H9 (cell line): Measurements from ENCODE around the gene NPIPA1. TPM values are rescaled to one million over a fixed set of nuclear protein-coding genes. Genes with fewer than 3 reads are reported as not detected.
"Not testable (repeated sequence)": the region's sequence is repeated elsewhere in the genome, so short reads cannot be mapped to it uniquely, and the experiment has no call there.

Experiments used
- DNase-seq: peaks from one replicate; pipeline ENCODE4 v3.0.0-alpha.2; 2017
- H2AFZ ChIP-seq: one replicate; pipeline ENCODE4 v1.6.1; 2013; ENCODE audit warnings: mild to moderate bottlenecking, low read length, control low read depth, moderate library complexity
- H2AK5ac ChIP-seq: 2 replicates; pipeline ENCODE4 v1.6.1; 2013; ENCODE audit warnings: low read length, control low read depth, mixed read lengths; ENCODE audit not compliant: insufficient read length
- H2BK120ac ChIP-seq: one replicate; pipeline ENCODE4 v1.6.1; 2013; ENCODE audit warnings: low read depth, mild to moderate bottlenecking, low read length, control low read depth, inconsistent platforms; ENCODE audit not compliant: poor library complexity, severe bottlenecking
- H2BK12ac ChIP-seq: 2 replicates; pipeline ENCODE4 v1.6.1; 2013; ENCODE audit warnings: low read length, control low read depth, mixed read lengths, low read depth; ENCODE audit not compliant: insufficient read length
- H2BK15ac ChIP-seq: 2 replicates; pipeline ENCODE4 v1.6.1; 2013; ENCODE audit warnings: low read depth, low read length, control low read depth
- H2BK20ac ChIP-seq: one replicate; pipeline ENCODE4 v1.6.1; 2013; ENCODE audit warnings: low read depth, mild to moderate bottlenecking, low read length, control low read depth, inconsistent platforms; ENCODE audit not compliant: poor library complexity, severe bottlenecking
- H2BK5ac ChIP-seq: 2 replicates; pipeline ENCODE4 v1.6.1; 2013; ENCODE audit warnings: low read length, control low read depth, mixed read lengths; ENCODE audit not compliant: insufficient read length
- H3K14ac ChIP-seq: 2 replicates; pipeline ENCODE4 v1.6.1; 2013; ENCODE audit warnings: low read length, control low read depth; ENCODE audit not compliant: insufficient read depth
- H3K18ac ChIP-seq: 2 replicates; pipeline ENCODE4 v1.6.1; 2013; ENCODE audit warnings: low read depth, mild to moderate bottlenecking, mixed read lengths, low read length, control low read depth; ENCODE audit not compliant: insufficient read length
- H3K23ac ChIP-seq: 2 replicates; pipeline ENCODE4 v1.6.1; 2013; ENCODE audit warnings: low read length, control low read depth, mixed read lengths, low read depth; ENCODE audit not compliant: insufficient read length
- H3K23me2 ChIP-seq: 2 replicates; pipeline ENCODE4 v1.6.1; 2013; ENCODE audit warnings: low read depth, mild to moderate bottlenecking, mixed read lengths, low read length, control low read depth; ENCODE audit not compliant: insufficient read length, poor library complexity, severe bottlenecking
- H3K27ac ChIP-seq: 2 replicates; pipeline ENCODE4 v1.5.1; 2013; ENCODE audit warnings: low read length, control low read depth, mixed read lengths, low read depth; ENCODE audit not compliant: insufficient read length
- H3K27me3 ChIP-seq: 2 replicates; pipeline ENCODE4 v1.6.1; 2013; ENCODE audit warnings: low read length, control low read depth, inconsistent platforms; ENCODE audit not compliant: insufficient read depth
- H3K4ac ChIP-seq: 2 replicates; pipeline ENCODE4 v1.6.1; 2013; ENCODE audit warnings: low read depth, mild to moderate bottlenecking, control low read depth, inconsistent platforms, low read length, moderate library complexity
- H3K4me1 ChIP-seq: 2 replicates; pipeline ENCODE4 v1.6.1; 2013; ENCODE audit warnings: low read length, control low read depth, inconsistent platforms; ENCODE audit not compliant: insufficient read depth
- H3K4me2 ChIP-seq: 2 replicates; pipeline ENCODE4 v1.6.1; 2013; ENCODE audit warnings: low read length, control low read depth, mixed read lengths; ENCODE audit not compliant: insufficient read length, insufficient read depth
- H3K56ac ChIP-seq: 2 replicates; pipeline ENCODE4 v1.6.1; 2013; ENCODE audit warnings: low read depth, mild to moderate bottlenecking, mixed read lengths, low read length, control low read depth; ENCODE audit not compliant: insufficient read length
- H3K79me1 ChIP-seq: 2 replicates; pipeline ENCODE4 v1.6.1; 2013; ENCODE audit warnings: low read depth, mild to moderate bottlenecking, moderate library complexity, low read length, control low read depth, inconsistent platforms; ENCODE audit not compliant: insufficient read depth, poor library complexity, severe bottlenecking
- H3K79me2 ChIP-seq: 2 replicates; pipeline ENCODE4 v1.6.1; 2013; ENCODE audit warnings: low read length, control low read depth, inconsistent platforms; ENCODE audit not compliant: insufficient read depth
- H3K9ac ChIP-seq: 2 replicates; pipeline ENCODE4 v1.6.1; 2013; ENCODE audit warnings: low read length, control low read depth, mixed read lengths; ENCODE audit not compliant: insufficient read length; ENCODE audit errors: extremely low read depth
- H3K9me3 ChIP-seq: one replicate; pipeline ENCODE4 v1.6.1; 2013; ENCODE audit warnings: low read depth, low read length, inconsistent platforms; ENCODE audit not compliant: control insufficient read depth
- H3T11ph ChIP-seq: one replicate; pipeline ENCODE4 v1.6.1; 2013; ENCODE audit warnings: mild to moderate bottlenecking, low read length, control low read depth, inconsistent platforms
- H4K20me1 ChIP-seq: one replicate; pipeline ENCODE4 v1.6.1; 2013; ENCODE audit not compliant: control insufficient read depth, insufficient read length, insufficient read depth
- H4K5ac ChIP-seq: 2 replicates; pipeline ENCODE4 v1.6.1; 2013; ENCODE audit warnings: low read depth, mild to moderate bottlenecking, mixed read lengths, low read length, control low read depth; ENCODE audit not compliant: insufficient read length
- H4K8ac ChIP-seq: replicated peaks from 2 replicates; pipeline ENCODE4 v1.6.1; 2013; ENCODE audit warnings: low read length, control low read depth, mixed read lengths, low read depth; ENCODE audit not compliant: insufficient read length
- H4K91ac ChIP-seq: 2 replicates; pipeline ENCODE4 v1.6.1; 2013; ENCODE audit warnings: low read depth, mild to moderate bottlenecking, moderate library complexity, mixed read lengths, low read length, control low read depth; ENCODE audit not compliant: insufficient read length
- H3K27ac Mint-ChIP-seq, 3 experiments: 2 replicates in 2 of 3; 3 replicates in 1 of 3; pipeline ENCODE4 v1.8.0; 2020 to 2021; ENCODE audit warnings: mixed read lengths in 3 of 3, mild to moderate bottlenecking in 1 of 3, moderate library complexity in 1 of 3
- H3K27me3 Mint-ChIP-seq: 2 replicates; pipeline ENCODE4 v1.8.0; 2021; ENCODE audit warnings: low read depth, mild to moderate bottlenecking, moderate library complexity, mixed read lengths
- H3K36me3 Mint-ChIP-seq, 3 experiments: 2 replicates in 2 of 3; 3 replicates in 1 of 3; pipeline ENCODE4 v1.8.0; 2020 to 2021; ENCODE audit warnings: low read depth in 3 of 3, mixed read lengths in 3 of 3; ENCODE audit not compliant: insufficient read depth in 1 of 3
- H3K4me1 Mint-ChIP-seq, 2 experiments: 2 replicates each; pipeline ENCODE4 v1.8.0; 2020; ENCODE audit warnings: mixed read lengths in 2 of 2
- H3K4me3 Mint-ChIP-seq, 2 experiments: 2 replicates in 1 of 2; 3 replicates in 1 of 2; pipeline ENCODE4 v1.8.0; 2020 to 2021; ENCODE audit warnings: mild to moderate bottlenecking in 2 of 2, mixed read lengths in 2 of 2, moderate library complexity in 1 of 2
- H3K9me3 Mint-ChIP-seq, 2 experiments: 2 replicates in 1 of 2; 3 replicates in 1 of 2; pipeline ENCODE4 v1.8.0; 2020; ENCODE audit warnings: mild to moderate bottlenecking in 2 of 2, mixed read lengths in 2 of 2, moderate library complexity in 1 of 2
- WGBS: extraction: QIAGEN DNeasy Blood & Tissue Kit; methylation state at CpG from one replicate; pipeline ENCODE4 v1.1.7; 2013; ENCODE audit warnings: missing lambda C conversion rate, low lambda C conversion rate, mixed read lengths; ENCODE audit not compliant: insufficient read length; ENCODE audit errors: extremely low coverage; 5-methylcytosine and 5-hydroxymethylcytosine counted together
- total RNA-seq: library from RNA; stranded (reverse); gene quantifications from 2 replicates; pipeline ENCODE4 v1.2.1, GENCODE V29; 2021

The NPIPA1 gene
- total RNA-seq, 1 experiment from 2014 or later: 130 TPM

DNA sequence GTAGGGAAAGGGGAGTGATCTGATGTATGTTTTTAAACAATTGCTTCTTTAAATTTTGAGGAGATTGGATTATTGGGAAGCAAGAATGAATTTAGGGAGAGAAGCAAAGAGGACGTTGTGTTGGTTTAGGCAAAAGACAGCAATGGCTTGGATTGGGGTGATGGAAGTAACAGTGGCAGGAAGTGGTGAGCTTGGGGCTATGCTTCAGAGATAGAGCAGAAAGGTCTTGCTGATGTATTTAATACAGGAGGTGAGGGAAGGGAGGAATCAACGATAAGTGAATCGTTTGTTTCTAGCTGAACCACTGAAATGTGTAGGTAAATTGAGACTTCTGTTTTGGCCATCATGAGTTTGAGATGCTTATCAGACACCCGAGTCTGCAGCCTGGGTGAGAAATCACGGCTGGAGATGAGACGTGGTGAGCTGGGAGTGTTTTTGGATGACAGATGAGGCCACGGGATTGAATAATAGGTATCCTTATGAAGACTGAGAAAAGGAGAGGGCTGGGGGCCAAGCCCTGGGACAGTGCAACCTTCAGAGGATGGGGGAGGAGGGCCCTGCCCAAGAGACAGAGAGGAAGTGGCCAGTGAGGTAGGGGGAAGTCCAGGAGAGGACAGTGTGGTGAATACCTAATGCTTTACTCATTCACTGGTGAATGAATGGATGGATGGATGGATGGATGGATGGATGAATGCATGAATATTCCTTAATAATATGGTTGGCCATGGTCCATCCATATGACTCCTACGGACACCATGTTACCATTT lies 33.9 kb upstream of the NPIPA1 start:
- not testable (repeated sequence) for DNase-seq, H3K18ac ChIP-seq, H3K4me2 ChIP-seq, H3K23me2 ChIP-seq, H3K36me3 Mint-ChIP-seq, H3K27me3 ChIP-seq, H3K79me2 ChIP-seq, H4K91ac ChIP-seq, H3K27ac ChIP-seq, H2AFZ ChIP-seq, H2BK5ac ChIP-seq, H3K4ac ChIP-seq, H4K8ac ChIP-seq, H4K5ac ChIP-seq, H3K23ac ChIP-seq, H2AK5ac ChIP-seq, H3K9me3 ChIP-seq, H3K9ac ChIP-seq, H3K79me1 ChIP-seq, H3K14ac ChIP-seq, H3T11ph ChIP-seq, H2BK12ac ChIP-seq, H3K56ac ChIP-seq, H3K9me3 Mint-ChIP-seq, H2BK20ac ChIP-seq, H2BK120ac ChIP-seq, H2BK15ac ChIP-seq, H4K20me1 ChIP-seq, H3K27ac Mint-ChIP-seq, H3K4me3 Mint-ChIP-seq, H3K4me1 Mint-ChIP-seq, H3K27me3 Mint-ChIP-seq, H3K4me1 ChIP-seq
- WGBS: no CpG with 5 or more reads among the region's 8 CpGs

- H2AK5ac ChIP-seq, H3K9ac ChIP-seq, H3K27ac ChIP-seq, H3K4me1 Mint-ChIP-seq, H3K27ac Mint-ChIP-seq, H2BK15ac ChIP-seq, H2BK5ac ChIP-seq, H2BK12ac ChIP-seq, DNase-seq, H4K5ac ChIP-seq, H2BK20ac ChIP-seq, H2BK120ac ChIP-seq, H3K23me2 ChIP-seq, H3K4me1 ChIP-seq, H3K79me2 ChIP-seq, H3K9me3 Mint-ChIP-seq, H2AFZ ChIP-seq, H3K56ac ChIP-seq, H3K14ac ChIP-seq, H4K20me1 ChIP-seq, H3K36me3 Mint-ChIP-seq, H3K9me3 ChIP-seq, H3K4ac ChIP-seq, H3T11ph ChIP-seq, H3K79me1 ChIP-seq, H3K18ac ChIP-seq, H3K23ac ChIP-seq, H4K91ac ChIP-seq, H4K8ac ChIP-seq, H3K4me3 Mint-ChIP-seq, H3K27me3 ChIP-seq, H3K27me3 Mint-ChIP-seq, H3K4me2 ChIP-seq: not testable (repeated sequence)
- no CpG with 5 or more reads among the region's 4 CpGs for WGBS
Observed at GRCh38 chr16:14909744-14910143, 27.5 kb upstream of the NPIPA1 start.
